ENCODE data around the gene EMB. TPM values are rescaled to one million over a fixed set of nuclear protein-coding genes. Genes with fewer than 3 reads are reported as not detected.
"Not testable (repeated sequence)": the region's sequence is repeated elsewhere in the genome, so short reads cannot be mapped to it uniquely, and the experiment has no call there.

EMB gene
- total and polyA plus RNA-seq, 2 of the 8 experiments (the other 6 are each of a cell fraction or from before 2014, with no cell fraction given): 29.3 to 48.4 TPM

DNA sequence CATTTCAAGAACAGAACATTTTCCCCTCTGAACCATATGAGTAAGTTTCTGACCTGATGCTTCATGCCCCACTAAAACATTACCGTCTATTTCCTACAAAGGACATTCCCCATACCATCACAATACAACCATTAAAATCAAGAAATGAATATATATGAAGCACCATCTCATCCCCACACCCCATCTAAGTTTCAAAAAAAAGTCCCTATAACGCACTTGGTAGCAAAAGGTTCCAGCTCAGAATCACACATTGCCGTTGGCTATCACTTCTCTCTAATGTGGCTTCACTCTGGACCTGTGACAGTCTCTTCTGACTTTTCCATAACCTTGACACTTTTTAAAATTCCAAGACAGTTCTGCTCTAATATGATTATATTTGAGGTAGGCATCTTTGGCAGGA is 5.9 kb downstream of the EMB start (continued):
- no peak for TF ChIP-seq KDM4A (IDR thresholded peaks at IDR 0.05; ENCODE audit: low read depth, low read length, severe bottlenecking)
- TF ChIP-seq JUND (IDR thresholded peaks at IDR 0.05; ENCODE audit: low read length): no peak
- no peak for TF ChIP-seq RBBP5 (IDR thresholded peaks at IDR 0.05; ENCODE audit: borderline replicate concordance, low read depth, low read length)
- TF ChIP-seq BACH1 (IDR thresholded peaks at IDR 0.05; ENCODE audit: low read length): no peak

DNA sequence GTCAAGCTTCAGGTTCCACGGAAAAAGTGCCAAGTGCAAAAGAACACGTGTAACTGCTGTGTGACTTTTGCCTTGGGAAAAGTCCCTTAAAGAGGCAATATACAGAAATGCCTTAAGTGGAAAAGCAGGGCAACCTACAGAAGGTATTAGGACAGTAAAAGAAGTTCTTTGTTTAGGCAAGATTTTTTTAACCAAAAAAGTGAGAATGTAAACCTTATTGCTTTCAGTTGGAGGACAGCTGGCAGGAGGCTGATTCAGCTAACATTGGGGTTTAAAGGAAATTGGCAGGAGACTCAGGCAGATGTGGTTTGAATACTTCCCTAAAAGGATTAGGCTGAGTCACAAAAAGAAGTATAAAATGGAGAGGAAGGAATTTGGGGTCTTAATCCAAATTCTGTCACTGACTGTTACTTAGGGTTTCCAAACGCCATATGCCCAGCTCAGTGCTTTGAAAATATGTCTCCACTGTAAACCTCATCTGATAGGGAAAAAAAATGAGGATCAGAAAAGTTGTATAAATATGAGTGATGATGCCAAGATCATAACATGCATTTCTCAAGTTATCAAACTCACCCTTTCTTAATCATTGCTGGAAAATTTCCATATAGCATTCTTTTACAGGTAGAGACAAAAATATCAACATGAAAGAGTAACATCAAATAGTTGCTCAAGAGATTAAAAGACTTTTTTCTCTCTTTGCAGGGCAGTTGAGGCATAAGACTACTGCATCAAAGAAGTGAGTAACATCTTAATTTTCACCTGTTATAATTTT is 9.8 kb downstream of the EMB start:
- 87% methylated on average over 3 of the region's 3 CpGs; no CpG with 5 or more reads in 1 of the 2 experiments for WGBS, 2 experiments (ENCODE audit: extremely low coverage in 1 of 2, insufficient coverage in 1 of 2, insufficient read length in 1 of 2, insufficient replicate concordance in 2 of 2, low coverage in 1 of 2, low lambda C conversion rate in 2 of 2, missing lambda C conversion rate in 1 of 2)

More for the DNA sequence above, 9.8 kb downstream of the EMB start:
- H3K4ac ChIP-seq (replicated peaks; ENCODE audit: insufficient read length, low read depth, low read length); H3K4me2 ChIP-seq (ENCODE audit: insufficient read depth in 1 of 2, low read depth in 2 of 2, low read length in 2 of 2); H3K27me3 ChIP-seq (replicated peaks in 1 of 4; ENCODE audit: control insufficient read depth in 3 of 4, extremely low read depth in 1 of 4, insufficient read depth in 3 of 4, low read length in 3 of 4); H3K9ac ChIP-seq (replicated peaks in 1 of 4; ENCODE audit: extremely low read depth in 1 of 4, low read depth in 3 of 4, low read length in 3 of 4); FAIRE-seq; H2BK20ac ChIP-seq (ENCODE audit: low read length); DNase-seq (ENCODE audit: low read depth in 1 of 2, low spot score in 2 of 2); H2BK5ac ChIP-seq (ENCODE audit: low read depth, low read length); H3K27ac ChIP-seq (ENCODE audit: low read depth, low read length); H4K8ac ChIP-seq (ENCODE audit: extremely low read depth, insufficient read depth, low read length); H3K4me1 ChIP-seq (replicated peaks in 1 of 4; ENCODE audit: control insufficient read depth in 3 of 4, insufficient read depth in 4 of 4, low read length in 3 of 4); H4K91ac ChIP-seq (replicated peaks; ENCODE audit: insufficient read length, low read length); H2AFZ ChIP-seq (ENCODE audit: low read length); H3K4me3 ChIP-seq (ENCODE audit: extremely low read depth in 1 of 4, insufficient read depth in 2 of 4, low read depth in 3 of 4, low read length in 4 of 4); H2BK120ac ChIP-seq (replicated peaks; ENCODE audit: low read depth, low read length); H3K56ac ChIP-seq (replicated peaks; ENCODE audit: insufficient read length, low read depth, low read length); H2AK5ac ChIP-seq (ENCODE audit: low read depth, low read length); H3K18ac ChIP-seq (ENCODE audit: extremely low read depth, low read length); H3K23me2 ChIP-seq (ENCODE audit: low read depth, low read length); H3K9me3 ChIP-seq (ENCODE audit: insufficient read depth in 2 of 2, low read depth in 1 of 2, low read length in 1 of 2); H3K23ac ChIP-seq (ENCODE audit: insufficient read length); H3K36me3 ChIP-seq (ENCODE audit: control insufficient read depth in 2 of 4, insufficient read depth in 4 of 4, low read length in 3 of 4); H2BK12ac ChIP-seq (ENCODE audit: low read depth, low read length); H4K5ac ChIP-seq (ENCODE audit: insufficient read length, low read depth, low read length); H4K20me1 ChIP-seq (replicated peaks in 1 of 2; ENCODE audit: control insufficient read depth in 1 of 2, insufficient read depth in 2 of 2, low read length in 2 of 2); H3K79me1 ChIP-seq (ENCODE audit: low read depth, low read length); CTCF ChIA-PET (ENCODE audit: partially characterized antibody); H3K14ac ChIP-seq (ENCODE audit: insufficient read length); H2BK15ac ChIP-seq (ENCODE audit: low read length): not testable (repeated sequence)
- H3K79me2 ChIP-seq (ENCODE audit: control insufficient read depth in 1 of 2, insufficient read depth in 2 of 2, low read length in 2 of 2): peaks cover 0 to 12% of the 10 kb centered on the region in 2 experiments; a peak in 2 of 4 replicates
- POLR2A ChIA-PET (ENCODE audit: partially characterized antibody): interaction anchor here (1.0 kb wide), 1 partner anchor 10 kb away, joined by 5 read pairs; the partner anchor contains the start of gene EMB

Measured in H1 (cell line).